MM.1S (cell line): ENCODE measurements around the gene ACYP2.

Experiments used
- CTCF ChIP-seq: fragments of 300-600 bp; sonication (generic); IDR thresholded peaks from 2 replicates; pipeline ENCODE4 v1.5.1; 2016; ENCODE audit warnings: antibody characterized with exemption, low read length, mixed read lengths
- EZH2 ChIP-seq: fragments of 300-600 bp; sonication (generic); optimal IDR thresholded peaks from 2 replicates; pipeline ENCODE3; 2017; ENCODE audit warnings: low read depth, mild to moderate bottlenecking, antibody characterized with exemption, low read length, mixed read lengths

DNA sequence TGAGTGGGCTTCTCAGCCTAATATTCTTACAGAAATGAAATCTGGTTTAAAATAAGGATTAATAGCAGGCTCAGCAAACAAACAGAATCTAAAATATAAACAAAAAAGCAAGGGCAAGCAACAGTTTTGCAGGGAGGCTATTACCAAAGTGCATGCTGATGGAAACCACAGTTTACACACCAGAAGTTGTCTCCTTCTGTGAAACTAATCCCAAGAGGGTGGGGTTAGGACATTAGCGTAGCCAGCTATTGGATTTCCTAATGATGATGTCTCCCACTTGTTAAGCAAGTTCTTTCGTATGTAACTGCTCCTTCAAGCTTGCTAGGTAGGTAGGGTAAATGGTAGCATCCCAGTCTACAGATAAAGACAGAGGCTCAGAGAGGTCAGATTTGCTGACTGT is 205.6 kb downstream of the ACYP2 start:
- no peak for TF ChIP-seq CTCF
- no peak for TF ChIP-seq EZH2
